Measurements from ENCODE around the gene DTNBP1. TPM values are rescaled to one million over a fixed set of nuclear protein-coding genes. Genes with fewer than 3 reads are reported as not detected.

Gene DTNBP1
- total and polyA plus RNA-seq, 2 of the 8 experiments (the other 6 are each of a cell fraction or from before 2014, with no cell fraction given) = 13.5 to 22.1 TPM

GRCh38 chr6:15606347-15606746 is 56.5 kb downstream of the DTNBP1 start (continued):
- TF ChIP-seq E2F6 (IDR thresholded peaks at IDR 0.05) (no peak), FOSL1 (IDR thresholded peaks at IDR 0.05; ENCODE audit: insufficient read depth, low read depth, low read length) (no peak), HDAC6 (IDR thresholded peaks at IDR 0.05; ENCODE audit: low read depth, low read length) (no peak), RAD21 (IDR thresholded peaks at IDR 0.05 in 1 of 2, conservative IDR thresholded peaks at IDR 0.05 in 1 of 2; ENCODE audit: low read depth in 2 of 2, low read length in 2 of 2) (no peak)
